ENCODE measurements around the gene NEK6. TPM values are rescaled to one million over a fixed set of nuclear protein-coding genes. Genes with fewer than 3 reads are reported as not detected.

The NEK6 gene
- total RNA-seq, 4 donors from 2014 or later, result 14.1 to 21.9 (median 15.1) TPM

GRCh38 chr9:124346347-124347163 lies 88.8 kb downstream of the NEK6 start:
- Histone ChIP-seq H3K27me3 (no peaks in the 10 kb centered on the region), H3K4me3 (no peak overlapping the region), H3K9me3 (no peaks in the 10 kb centered on the region), H3K36me3 (peaks cover 31 to 92% (median 78%) of the 10 kb centered on the region in 4 donors), H3K4me1 (peaks cover 9 to 20% (median 19%) of the 10 kb centered on the region in 4 donors), H3K27ac (replicated peaks in 1 of 4) (no peak overlapping the region)
- WGBS, result 90% methylated on average over 2 of the region's 34 CpGs
- TF ChIP-seq EP300 (IDR thresholded peaks at IDR 0.05) (no peak), POLR2AphosphoS5 (IDR thresholded peaks at IDR 0.05) (no peak), POLR2A (IDR thresholded peaks at IDR 0.05; ENCODE audit: low read depth) (no peak), CTCF (IDR thresholded peaks at IDR 0.05) (no peak)
- DNase-seq (ENCODE audit: extremely low spot score), result no peak
- intact Hi-C loops (cut with DNase I), result no loop called here

- intact Hi-C loops (cut with DNase I), result no loop called here
- H3K27ac ChIP-seq (replicated peaks in 1 of 4), result no peak overlapping the region
- peaks cover 8 to 15% (median 14%) of the 10 kb centered on the region in 4 donors for H3K4me1 ChIP-seq
- DNase-seq (ENCODE audit: extremely low spot score), result no peak
- WGBS, result 88% methylated on average over 22 of the region's 26 CpGs
- no peak for TF ChIP-seq EP300 (IDR thresholded peaks at IDR 0.05)
- no peak for TF ChIP-seq POLR2AphosphoS5 (IDR thresholded peaks at IDR 0.05)
- no peak for TF ChIP-seq POLR2A (IDR thresholded peaks at IDR 0.05; ENCODE audit: low read depth)
- no peak for TF ChIP-seq CTCF (IDR thresholded peaks at IDR 0.05)
- no peaks in the 10 kb centered on the region for H3K9me3 ChIP-seq
- no peak overlapping the region for H3K4me3 ChIP-seq
- H3K36me3 ChIP-seq, result peaks cover 36 to 92% (median 84%) of the 10 kb centered on the region in 4 donors
- no peaks in the 10 kb centered on the region for H3K27me3 ChIP-seq
Measured at GRCh38 chr9:124347206-124347967, 89.6 kb downstream of the NEK6 start.

GRCh38 chr9:124347968-124348358 lies 90.2 kb downstream of the NEK6 start:
- TF ChIP-seq POLR2A (IDR thresholded peaks at IDR 0.05; ENCODE audit: low read depth) (no peak), POLR2AphosphoS5 (IDR thresholded peaks at IDR 0.05) (no peak), EP300 (IDR thresholded peaks at IDR 0.05) (no peak), CTCF (IDR thresholded peaks at IDR 0.05) (no peak)
- H3K36me3 ChIP-seq, result peaks cover 41 to 96% (median 89%) of the 10 kb centered on the region in 4 donors
- 96% methylated on average over 7 of the region's 8 CpGs for WGBS

GRCh38 chr9:124348363-124348762 lies 90.6 kb downstream of the NEK6 start:
- H3K27me3 ChIP-seq, result no peaks in the 10 kb centered on the region
- H3K9me3 ChIP-seq, result no peaks in the 10 kb centered on the region
- no peak for TF ChIP-seq EP300 (IDR thresholded peaks at IDR 0.05)
- TF ChIP-seq POLR2AphosphoS5 (IDR thresholded peaks at IDR 0.05), result no peak
- TF ChIP-seq POLR2A (IDR thresholded peaks at IDR 0.05; ENCODE audit: low read depth), result no peak
- TF ChIP-seq CTCF (IDR thresholded peaks at IDR 0.05), result no peak
- no peak overlapping the region for H3K27ac ChIP-seq (replicated peaks in 1 of 4)
- 88% methylated on average over 3 of the region's 3 CpGs for WGBS
- peaks cover 45 to 100% (median 93%) of the 10 kb centered on the region in 4 donors for H3K36me3 ChIP-seq
- H3K4me1 ChIP-seq, result peaks cover 0 to 5% (median 5%) of the 10 kb centered on the region in 4 donors
- no peak overlapping the region for H3K4me3 ChIP-seq
- intact Hi-C loops (cut with DNase I), result no loop called here
- DNase-seq (ENCODE audit: extremely low spot score), result no peak

More at GRCh38 chr9:124347968-124348358, 90.2 kb downstream of the NEK6 start:
- no peak overlapping the region for H3K27ac ChIP-seq (replicated peaks in 1 of 4)
- peaks cover 2 to 9% (median 9%) of the 10 kb centered on the region in 4 donors for H3K4me1 ChIP-seq
- intact Hi-C loops (cut with DNase I), result no loop called here
- no peaks in the 10 kb centered on the region for H3K27me3 ChIP-seq
- no peak for DNase-seq (ENCODE audit: extremely low spot score)
- H3K9me3 ChIP-seq, result no peaks in the 10 kb centered on the region
- no peak overlapping the region for H3K4me3 ChIP-seq

All from esophagus muscularis mucosa (tissue), 4 donors.